Activated T-helper 2 cell treated with anti-CD3 and anti-CD28 coated beads, Interferon-gamma antibody, Interleukin-2, Interleukin-4, amounts not matched to agents 10 μg/mL and 5 μg/mL and 100 μg/mL, durations not matched to agents 14 hours and 24 hours and 36 hours (primary cell): ENCODE data around the gene ARL9. TPM values are rescaled to one million over a fixed set of nuclear protein-coding genes. Genes with fewer than 3 reads are reported as not detected.
A peak's percentile ranks its signal among the peaks of the same experiment; 100 is the strongest.

Experiments used
- DNase-seq: peaks from one replicate; pipeline ENCODE4 v3.0.0; 2021; ENCODE audit warnings: low spot score
- H3K27ac Mint-ChIP-seq: one replicate; pipeline ENCODE4 v1.8.0; 2021; ENCODE audit warnings: mixed read lengths
- H3K27me3 Mint-ChIP-seq: one replicate; pipeline ENCODE4 v1.8.0; 2021; ENCODE audit warnings: low read depth, mixed read lengths
- H3K36me3 Mint-ChIP-seq: one replicate; pipeline ENCODE4 v1.8.0; 2021; ENCODE audit warnings: low read depth, mixed read lengths
- H3K4me1 Mint-ChIP-seq: one replicate; pipeline ENCODE4 v1.8.0; 2021; ENCODE audit warnings: low read depth, mixed read lengths
- H3K4me3 Mint-ChIP-seq: one replicate; pipeline ENCODE4 v1.8.0; 2021; ENCODE audit warnings: low read depth, mild to moderate bottlenecking, moderate library complexity, mixed read lengths
- H3K9me3 Mint-ChIP-seq: one replicate; pipeline ENCODE4 v1.8.0; 2021; ENCODE audit warnings: mixed read lengths
- intact Hi-C: fragments of 100-400 bp; cut with micrococcal nuclease; formaldehyde crosslinking; loops from one replicate; pipeline ENCODE4 v1.15.1; 2023
- total RNA-seq: library from RNA; stranded (reverse); gene quantifications from 2 replicates; pipeline ENCODE4 v1.2.3, GENCODE V29; 2022

Gene ARL9
- total RNA-seq, 1 donor from 2014 or later = not detected

DNA sequence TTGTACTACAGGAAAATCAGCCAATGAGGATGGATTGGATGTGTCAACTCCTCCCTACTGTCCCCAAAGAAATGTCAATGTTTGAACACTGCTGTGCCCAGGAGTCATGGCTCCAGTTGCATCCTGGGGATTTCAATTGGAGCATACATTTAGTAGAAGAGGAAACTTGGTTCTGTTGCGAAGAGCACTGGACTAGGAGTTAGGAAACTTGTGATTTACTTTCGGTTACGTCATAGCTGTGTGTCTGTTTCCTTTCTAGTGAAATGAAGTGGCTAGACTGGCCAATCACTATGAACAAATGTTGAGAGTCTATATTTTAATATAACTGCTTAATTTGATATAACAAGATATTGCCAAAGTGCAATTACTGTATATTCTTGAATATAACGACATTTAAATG lies 35.2 kb downstream of the ARL9 start:
- intact Hi-C loops = loop anchor here (5.0 kb wide), 1 partner anchor 261 kb away; no protein-coding TSS in a partner anchor
- Mint-ChIP-seq H3K4me1 (peaks cover 11% of the 10 kb centered on the region), H3K27ac (no peak overlapping the region), H3K36me3 (no peaks in the 10 kb centered on the region), H3K27me3 (peaks cover 21% of the 10 kb centered on the region), H3K4me3 (no peak overlapping the region), H3K9me3 (no peaks in the 10 kb centered on the region)
- no peak for DNase-seq

DNA sequence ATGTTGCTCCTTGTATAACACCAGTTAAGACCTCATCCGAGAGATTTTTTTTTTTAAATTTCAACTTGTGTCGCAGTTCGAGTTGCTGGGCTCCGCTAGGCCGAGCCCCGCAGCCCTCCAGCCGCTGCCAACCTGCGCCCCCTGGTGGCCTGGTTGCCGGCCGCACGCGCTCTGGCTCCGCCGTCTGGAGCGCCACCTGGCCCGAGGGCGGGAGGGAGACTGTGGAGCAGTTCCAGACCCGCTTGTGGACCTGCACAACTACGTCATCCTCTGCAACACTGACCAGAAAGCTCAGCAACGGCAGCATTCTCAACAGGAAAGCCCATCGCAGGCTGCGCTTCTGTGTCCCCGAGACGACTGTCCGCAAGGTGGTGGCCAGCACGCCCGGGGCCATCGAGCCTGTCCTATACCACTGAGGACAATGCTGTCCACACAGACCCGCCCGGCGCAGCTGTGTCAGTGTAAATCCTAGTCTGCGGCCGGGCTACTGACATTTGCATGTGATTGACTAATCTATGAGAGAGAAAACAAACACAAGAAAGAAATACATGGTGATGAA lies 39.1 kb downstream of the ARL9 start:
- no peaks in the 10 kb centered on the region for H3K36me3 Mint-ChIP-seq
- peak overlapping the region; percentile 71 for H3K4me3 Mint-ChIP-seq
- intact Hi-C loops = loop anchor here (2.0 to 5.0 kb wide), 2 partner anchors 258 to 292 kb away; no protein-coding TSS in a partner anchor
- H3K4me1 Mint-ChIP-seq = peaks cover 16% of the 10 kb centered on the region
- peaks cover 25% of the 10 kb centered on the region for H3K27me3 Mint-ChIP-seq
- DNase-seq = peak; percentile 74
- no peak overlapping the region for H3K27ac Mint-ChIP-seq
- H3K9me3 Mint-ChIP-seq = no peaks in the 10 kb centered on the region

DNA sequence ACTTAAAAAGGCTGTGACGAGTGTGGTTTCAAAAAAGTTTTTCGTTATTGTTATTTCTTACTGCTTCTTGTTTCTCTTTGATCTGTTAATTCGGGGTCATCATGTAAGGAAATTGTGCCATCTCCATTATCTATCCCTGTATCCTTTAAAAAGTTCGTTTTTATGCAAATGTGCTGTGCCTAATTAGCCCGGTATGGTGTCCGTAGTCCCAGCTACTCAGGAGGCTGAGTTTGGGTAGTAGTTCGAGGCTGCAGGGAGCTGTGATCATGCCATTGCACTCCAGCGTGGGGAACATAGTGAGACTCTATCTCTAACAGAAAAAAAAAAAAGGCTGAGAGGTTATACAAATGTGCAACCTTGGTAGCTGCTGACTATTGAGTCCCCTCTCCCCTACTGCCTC lies 45.1 kb downstream of the ARL9 start:
- H3K4me3 Mint-ChIP-seq = no peak overlapping the region
- H3K27ac Mint-ChIP-seq = no peak overlapping the region
- peaks cover 18% of the 10 kb centered on the region for H3K27me3 Mint-ChIP-seq
- H3K9me3 Mint-ChIP-seq = no peaks in the 10 kb centered on the region
- intact Hi-C loops = loop anchor here (5.0 kb wide), 1 partner anchor 97 kb away; no protein-coding TSS in a partner anchor
- H3K36me3 Mint-ChIP-seq = no peaks in the 10 kb centered on the region
- H3K4me1 Mint-ChIP-seq = peaks cover 5% of the 10 kb centered on the region
- no peak for DNase-seq

DNA sequence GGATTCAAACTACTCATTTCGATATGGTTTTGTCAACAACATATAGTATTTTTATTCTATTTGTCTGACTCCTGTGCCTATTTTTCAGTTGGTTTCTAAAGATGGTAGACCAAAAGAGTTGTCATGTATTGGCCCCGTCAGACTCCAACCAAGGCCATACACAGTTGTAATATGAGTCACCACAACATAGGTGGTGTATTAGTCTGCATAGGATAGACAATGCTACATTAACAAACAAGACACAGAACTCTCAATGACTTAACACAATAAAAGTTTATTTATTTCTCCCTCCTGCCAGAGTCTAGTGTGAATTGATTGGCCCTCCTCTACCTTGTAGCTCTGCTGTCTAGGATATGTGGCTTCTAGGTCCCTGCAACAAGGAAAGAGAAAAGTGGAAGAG lies 45.9 kb downstream of the ARL9 start:
- Mint-ChIP-seq H3K4me3 (no peak overlapping the region), H3K36me3 (no peaks in the 10 kb centered on the region), H3K9me3 (no peaks in the 10 kb centered on the region), H3K4me1 (peaks cover 5% of the 10 kb centered on the region), H3K27me3 (peaks cover 17% of the 10 kb centered on the region), H3K27ac (no peak overlapping the region)
- DNase-seq = no peak
- intact Hi-C loops = loop anchor here (5.0 kb wide), 1 partner anchor 96 kb away; no protein-coding TSS in a partner anchor

DNA sequence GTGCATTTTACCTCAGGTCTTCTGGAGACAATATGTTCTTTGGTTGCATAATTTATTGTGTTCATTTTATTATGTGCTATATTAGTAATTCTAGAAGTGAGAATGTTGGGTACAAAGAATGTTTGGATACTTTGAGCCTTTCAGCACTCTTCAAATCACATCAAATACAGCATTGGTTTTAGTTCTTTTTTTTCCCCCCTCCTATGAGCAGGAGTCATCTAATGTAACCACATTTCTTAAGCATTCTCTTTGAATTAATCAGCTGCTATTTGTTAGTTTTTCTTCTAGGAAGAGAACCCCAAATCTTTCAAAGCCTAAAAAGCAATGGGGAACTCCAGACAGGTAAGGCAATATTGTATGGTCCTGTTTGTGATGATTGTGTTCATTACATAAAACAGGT lies 46.7 kb downstream of the ARL9 start:
- Mint-ChIP-seq H3K4me1 (peaks cover 5% of the 10 kb centered on the region), H3K4me3 (no peak overlapping the region), H3K27me3 (peaks cover 19% of the 10 kb centered on the region), H3K9me3 (no peaks in the 10 kb centered on the region), H3K27ac (no peak overlapping the region), H3K36me3 (no peaks in the 10 kb centered on the region)
- intact Hi-C loops = loop anchor here (5.0 kb wide), 1 partner anchor 95 kb away; no protein-coding TSS in a partner anchor
- DNase-seq = no peak

DNA sequence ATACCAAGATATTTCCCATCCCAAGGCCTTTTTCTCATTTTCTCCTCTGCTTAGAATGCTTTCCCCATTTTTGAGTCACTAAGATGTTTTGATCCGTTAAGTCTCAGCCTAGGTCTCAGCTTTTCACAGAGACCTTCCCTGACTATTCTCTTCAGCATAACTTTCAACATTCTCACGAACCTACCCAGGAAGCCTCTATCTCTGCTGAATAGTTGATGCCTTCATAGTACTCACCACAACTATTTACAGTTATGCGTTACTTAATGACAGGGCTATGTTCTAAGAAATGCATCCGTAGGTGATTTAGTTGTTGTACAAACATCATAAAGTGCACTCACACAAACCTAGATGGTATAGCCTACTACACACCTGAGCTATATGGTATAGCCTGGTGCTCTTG lies 64.5 kb downstream of the ARL9 start:
- intact Hi-C loops = no loop called here
- peaks cover 2% of the 10 kb centered on the region for H3K4me1 Mint-ChIP-seq
- H3K4me3 Mint-ChIP-seq = no peak overlapping the region
- H3K27ac Mint-ChIP-seq = no peak overlapping the region
- DNase-seq = no peak
- H3K27me3 Mint-ChIP-seq = no peaks in the 10 kb centered on the region
- H3K9me3 Mint-ChIP-seq = no peaks in the 10 kb centered on the region
- H3K36me3 Mint-ChIP-seq = no peaks in the 10 kb centered on the region

Other genes with a start within 250 kb of the ARL9 start
- 10.4 and 15.4 TPM in 2 replicates for gene AASDH, start 118.3 kb upstream of the ARL9 start, total RNA-seq
- 43.4 and 46.2 TPM in 2 replicates for gene PPAT, start 70.2 kb upstream of the ARL9 start, total RNA-seq
- 320 and 328 TPM in 2 replicates for gene PAICS, start 69.5 kb upstream of the ARL9 start, total RNA-seq
- 187 and 191 TPM in 2 replicates for gene SRP72, start 38.2 kb upstream of the ARL9 start, total RNA-seq
- gene HOPX, start 175.5 kb downstream of the ARL9 start, total RNA-seq = 58.8 and 60.2 TPM in 2 replicates